K562 (cell line): ENCODE data around the gene NFE2. TPM values are rescaled to one million over a fixed set of nuclear protein-coding genes. Genes with fewer than 3 reads are reported as not detected.

Experiments used
- E2F6 ChIP-seq, 2 experiments: IDR thresholded peaks; 2 replicates each; pipeline ENCODE4 v1.6.1; 2011; ENCODE audit warnings: borderline replicate concordance in 1 of 2, control low read depth in 1 of 2, low read depth in 1 of 2, low read length in 1 of 2, mild to moderate bottlenecking in 1 of 2, mixed read lengths in 1 of 2, moderate library complexity in 1 of 2; ENCODE audit not compliant: insufficient read depth in 1 of 2, insufficient read length in 1 of 2, poor library complexity in 1 of 2, severe bottlenecking in 1 of 2; ENCODE audit errors: extremely low read depth in 1 of 2
- ETS2 ChIP-seq: IDR thresholded peaks from 2 replicates; pipeline ENCODE4 v1.6.1; 2016; ENCODE audit warnings: borderline replicate concordance, missing genetic modification characterization, mild to moderate bottlenecking, moderate library complexity, missing compliant biosample characterization; ENCODE audit not compliant: poor library complexity, severe bottlenecking
- JUND ChIP-seq, 2 experiments: IDR thresholded peaks; 2 replicates in 1 of 2; 3 replicates in 1 of 2; pipeline ENCODE4 v1.6.1; 2011; ENCODE audit warnings: borderline replicate concordance in 2 of 2, low read depth in 2 of 2, low read length in 2 of 2, improper control_type of control experiment in 1 of 2, missing biosample characterization in 1 of 2, missing genetic modification characterization in 1 of 2, missing genetic modification reagents in 1 of 2
- POLR2B ChIP-seq: fragments of 450-650 bp; IDR thresholded peaks from 2 replicates; pipeline ENCODE4 v1.6.1; 2018; ENCODE audit warnings: low read depth; ENCODE audit not compliant: partially characterized antibody
- SMC3 ChIP-seq: conservative IDR thresholded peaks from 2 replicates; pipeline ENCODE4 v1.6.1; 2011; ENCODE audit warnings: low read depth, low read length, improper control_type of control experiment; ENCODE audit not compliant: insufficient read depth
- U2AF1 ChIP-seq: fragments of 200-400 bp; formaldehyde crosslinking; optimal IDR thresholded peaks from 2 replicates; pipeline ENCODE3; 2017; ENCODE audit warnings: mild to moderate bottlenecking, low read depth, low read length, moderate library complexity
- ZBTB7A ChIP-seq: IDR thresholded peaks from 2 replicates; pipeline ENCODE4 v1.6.1; 2011; ENCODE audit warnings: low read depth, mild to moderate bottlenecking, low read length, moderate library complexity, borderline replicate concordance; ENCODE audit not compliant: control insufficient read depth
- ZNF121 ChIP-seq: sonication (generic); formaldehyde crosslinking; conservative IDR thresholded peaks from 2 replicates; pipeline ENCODE4 v1.8.0; 2022; ENCODE audit warnings: missing genetic modification reagents
- ZNF133 ChIP-seq: fragments of 250-450 bp; sonication (Bioruptor Pico); IDR thresholded peaks from 2 replicates; pipeline ENCODE4 v1.4.0; 2020; ENCODE audit warnings: mild to moderate bottlenecking
- ZNF184 ChIP-seq: sonication (generic); formaldehyde crosslinking; IDR thresholded peaks from 2 replicates; pipeline ENCODE4 v1.5.0; 2020; ENCODE audit warnings: missing genetic modification reagents
- ZNF512 ChIP-seq: IDR thresholded peaks from 2 replicates; pipeline ENCODE4 v1.6.1; 2016; ENCODE audit warnings: missing genetic modification characterization, missing compliant biosample characterization
- ZNF583 ChIP-seq: fragments of 250-450 bp; sonication (Bioruptor Pico); IDR thresholded peaks from 2 replicates; pipeline ENCODE4 v1.4.0; 2020
- ZNF644 ChIP-seq: fragments of 200-800 bp; sonication (Bioruptor generic); IDR thresholded peaks from 2 replicates; pipeline ENCODE4 v1.6.1; 2016; ENCODE audit warnings: low read depth, missing genetic modification characterization, missing compliant biosample characterization
- polyA plus RNA-seq, 8 experiments: library from polyadenylated mRNA; depleted of rRNA in 4 of 8; stranded (reverse) in 5 of 8; unstranded in 3 of 8; fragments of >200 nt; fragmentation: Nextera tagmentation in 2 of 8; fragmentation: Illumina TruSeq in 1 of 8; extraction: Ambion mirVana in 2 of 8; extraction: Trizol in 1 of 8; gene quantifications; 2 replicates each; pipeline versions ENCODE4 v1.2.1 to v1.2.3, GENCODE V29; 2011 to 2014; ENCODE audit warnings: inconsistent platforms in 1 of 8, missing spikeins in 1 of 8
- total RNA-seq, 7 experiments: library from RNA; depleted of rRNA in 6 of 7; stranded (reverse); fragments of >200 nt in 6 of 7; fragmentation: Illumina TruSeq in 2 of 7; extraction: Trizol in 2 of 7; gene quantifications; 2 replicates each; pipeline versions ENCODE4 v1.2.1 to v1.2.3, GENCODE V29; 2011 to 2021; ENCODE audit warnings: low replicate concordance in 1 of 7
- TF ChIP-seq, protein P1 (sequence below): IDR thresholded peaks from 2 replicates; pipeline ENCODE4 v1.6.1; 2014; ENCODE audit warnings: antibody characterized with exemption
- TF ChIP-seq, protein P2 (sequence below): fragments of 250-450 bp; sonication (Bioruptor Pico); IDR thresholded peaks from 2 replicates; pipeline ENCODE4 v1.5.0; 2020; ENCODE audit warnings: mild to moderate bottlenecking

The NFE2 gene
- total and polyA plus RNA-seq, 9 of the 15 experiments (the other 6 are each of a cell fraction or from before 2014, with no cell fraction given): 12.3 to 282 (median 208) TPM

DNA sequence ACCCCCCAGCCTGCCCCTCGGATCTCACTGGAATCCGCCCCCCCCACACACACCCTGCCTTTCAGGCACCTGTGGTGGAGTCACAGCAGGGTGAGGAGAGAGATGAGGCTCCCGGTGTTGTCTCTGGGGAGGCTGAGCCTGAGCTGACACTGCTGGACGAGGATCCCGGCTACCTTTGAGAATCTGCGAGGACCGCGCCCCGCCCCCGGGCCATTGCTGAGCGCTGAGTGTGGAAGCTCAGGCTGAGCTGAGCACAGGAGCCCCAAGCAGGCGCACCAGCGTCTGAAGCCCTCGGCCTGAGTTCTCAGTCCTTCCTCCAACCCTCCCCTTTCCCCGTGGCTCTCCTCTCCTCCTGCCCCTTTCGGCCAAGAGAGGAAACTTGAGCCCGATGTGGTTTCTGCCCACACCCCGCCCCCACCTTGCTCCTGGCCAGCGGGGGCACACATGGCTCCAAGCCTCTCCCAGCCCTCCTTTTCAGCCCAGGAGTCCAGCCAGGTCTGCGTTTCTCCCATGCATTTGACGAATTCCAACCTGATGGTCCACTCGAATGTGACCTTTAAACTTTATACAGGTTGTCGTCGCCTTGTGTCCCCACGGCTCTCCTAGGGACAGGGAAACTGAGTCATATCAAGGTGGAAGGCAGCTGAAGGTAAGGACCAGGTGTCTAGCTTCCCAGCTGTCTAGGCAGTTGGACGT is at the start of gene NFE2 (continued):
- TF ChIP-seq SMC3: no peak; the same call in 1 of the 2 replicates
- no peak for TF ChIP-seq ZNF512 (tag)
- no peak for TF ChIP-seq ZNF184 (CRISPR knock-in tag)
- TF ChIP-seq E2F6 (IDR thresholded peaks at IDR 0.05; ENCODE audit: borderline replicate concordance in 1 of 2, extremely low read depth in 1 of 2, insufficient read depth in 1 of 2, insufficient read length in 1 of 2, low read depth in 1 of 2, low read length in 1 of 2, poor library complexity in 1 of 2, severe bottlenecking in 1 of 2): peak in 1 of 2 experiments; percentile 64
- 0 out of 2 replicates have a peak, but pooled peaks have one; percentile 50 for TF ChIP-seq ZNF644
- TF ChIP-seq ZNF583 (CRISPR knock-in tag): peak; percentile 34; the same call in 1 of the 2 replicates
- TF ChIP-seq, protein P1, sequence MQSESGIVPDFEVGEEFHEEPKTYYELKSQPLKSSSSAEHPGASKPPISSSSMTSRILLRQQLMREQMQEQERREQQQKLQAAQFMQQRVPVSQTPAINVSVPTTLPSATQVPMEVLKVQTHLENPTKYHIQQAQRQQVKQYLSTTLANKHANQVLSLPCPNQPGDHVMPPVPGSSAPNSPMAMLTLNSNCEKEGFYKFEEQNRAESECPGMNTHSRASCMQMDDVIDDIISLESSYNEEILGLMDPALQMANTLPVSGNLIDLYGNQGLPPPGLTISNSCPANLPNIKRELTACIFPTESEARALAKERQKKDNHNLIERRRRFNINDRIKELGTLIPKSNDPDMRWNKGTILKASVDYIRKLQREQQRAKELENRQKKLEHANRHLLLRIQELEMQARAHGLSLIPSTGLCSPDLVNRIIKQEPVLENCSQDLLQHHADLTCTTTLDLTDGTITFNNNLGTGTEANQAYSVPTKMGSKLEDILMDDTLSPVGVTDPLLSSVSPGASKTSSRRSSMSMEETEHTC: no peak
- no peak for TF ChIP-seq ZNF133 (CRISPR knock-in tag)
- TF ChIP-seq, protein P2, sequence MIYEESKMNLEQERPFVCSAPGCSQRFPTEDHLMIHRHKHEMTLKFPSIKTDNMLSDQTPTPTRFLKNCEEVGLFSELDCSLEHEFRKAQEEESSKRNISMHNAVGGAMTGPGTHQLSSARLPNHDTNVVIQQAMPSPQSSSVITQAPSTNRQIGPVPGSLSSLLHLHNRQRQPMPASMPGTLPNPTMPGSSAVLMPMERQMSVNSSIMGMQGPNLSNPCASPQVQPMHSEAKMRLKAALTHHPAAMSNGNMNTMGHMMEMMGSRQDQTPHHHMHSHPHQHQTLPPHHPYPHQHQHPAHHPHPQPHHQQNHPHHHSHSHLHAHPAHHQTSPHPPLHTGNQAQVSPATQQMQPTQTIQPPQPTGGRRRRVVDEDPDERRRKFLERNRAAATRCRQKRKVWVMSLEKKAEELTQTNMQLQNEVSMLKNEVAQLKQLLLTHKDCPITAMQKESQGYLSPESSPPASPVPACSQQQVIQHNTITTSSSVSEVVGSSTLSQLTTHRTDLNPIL (CRISPR knock-in tag): no peak
- peak; percentile 71; the same call in 1 of the 2 replicates for TF ChIP-seq ZBTB7A
- no peak for TF ChIP-seq U2AF1
- peak; percentile 41; the same call in 1 of the 2 replicates for TF ChIP-seq JUND (IDR thresholded peaks at IDR 0.05; ENCODE audit: borderline replicate concordance, low read depth, low read length)
- no peak; the same call in 2 of the 3 replicates for TF ChIP-seq JUND (tag; IDR thresholded peaks at IDR 0.05; ENCODE audit: borderline replicate concordance, low read depth, low read length)
- no peak for TF ChIP-seq ZNF121 (CRISPR knock-in tag)
- no peak for TF ChIP-seq ETS2
- TF ChIP-seq POLR2B: peak; percentile 82
